HG02798 (cell line): ENCODE data around the gene AP5B1.

ENCODE experiments used
- ATAC-seq: cut with Tn5 transposase; IDR thresholded peaks from one replicate; pipeline ENCODE4 v1.9.1; 2021; ENCODE audit warnings: mild to moderate bottlenecking; ENCODE audit not compliant: unreplicated experiment, poor library complexity

The AP5B1 gene

GRCh38 chr11:65803797-65804492, 23.2 kb upstream of the AP5B1 start:
- ATAC-seq, result no peak

DNA sequence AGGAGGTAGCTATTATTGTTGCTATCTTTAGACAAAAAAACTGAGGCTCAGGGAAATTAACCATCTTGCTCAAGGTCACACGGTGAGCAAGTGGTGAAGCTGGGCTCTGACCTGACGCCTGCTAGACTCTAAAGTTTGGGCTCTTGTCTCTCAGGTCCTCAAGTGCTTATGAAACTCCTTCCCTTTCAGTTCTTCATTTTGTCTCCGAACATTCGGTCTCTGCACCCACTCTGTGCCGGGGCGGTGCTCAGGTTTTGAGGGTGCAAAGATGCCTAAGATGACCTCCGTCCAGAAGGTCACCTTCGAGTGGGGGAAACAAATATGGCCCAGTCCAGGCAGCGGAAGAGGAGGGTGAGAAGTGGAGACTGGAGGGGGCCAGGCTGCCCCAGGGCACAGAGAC, 22.1 kb upstream of the AP5B1 start:
- ATAC-seq, result peak; percentile 86

DNA sequence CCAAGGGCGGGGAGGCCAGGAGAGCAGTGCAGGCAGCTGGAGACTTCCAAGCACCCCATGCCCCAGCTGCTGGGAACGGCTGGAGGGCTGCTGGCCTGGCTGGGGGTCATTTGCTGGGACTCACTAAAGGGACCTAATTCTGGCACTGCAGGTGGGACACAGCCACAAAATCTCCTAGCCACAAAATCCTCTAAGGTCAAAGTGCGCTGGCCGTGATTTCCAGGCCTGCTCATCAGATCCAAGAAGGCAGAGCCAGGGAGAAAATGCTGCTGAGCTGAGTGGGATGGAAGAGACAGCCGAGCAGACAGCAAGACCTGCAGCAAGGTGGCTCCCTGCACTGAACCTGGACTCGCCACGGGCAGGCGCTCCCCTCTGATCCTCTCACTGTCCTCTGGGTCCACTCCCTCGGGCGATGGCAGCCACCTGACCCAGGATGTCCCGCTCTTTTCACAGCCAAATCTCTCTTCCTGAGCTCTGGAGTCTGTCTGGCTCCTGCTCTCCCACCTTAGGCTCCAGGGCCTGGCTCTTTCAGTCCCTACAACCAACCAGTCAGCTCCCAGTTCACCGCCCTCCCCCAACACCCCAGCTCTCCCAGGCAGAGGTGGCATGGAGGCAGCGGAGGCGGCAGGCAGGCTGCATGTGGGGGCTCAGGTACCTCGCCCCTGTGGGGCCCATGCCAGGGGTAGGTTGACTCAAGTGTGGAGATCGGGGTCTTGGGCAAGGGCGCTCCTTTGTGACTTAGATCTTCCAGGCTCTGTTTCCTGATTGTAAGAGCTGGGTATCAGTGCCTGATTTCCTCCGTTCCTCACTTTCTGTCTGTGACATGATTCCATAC, 20.6 kb upstream of the AP5B1 start:
- no peak for ATAC-seq

DNA sequence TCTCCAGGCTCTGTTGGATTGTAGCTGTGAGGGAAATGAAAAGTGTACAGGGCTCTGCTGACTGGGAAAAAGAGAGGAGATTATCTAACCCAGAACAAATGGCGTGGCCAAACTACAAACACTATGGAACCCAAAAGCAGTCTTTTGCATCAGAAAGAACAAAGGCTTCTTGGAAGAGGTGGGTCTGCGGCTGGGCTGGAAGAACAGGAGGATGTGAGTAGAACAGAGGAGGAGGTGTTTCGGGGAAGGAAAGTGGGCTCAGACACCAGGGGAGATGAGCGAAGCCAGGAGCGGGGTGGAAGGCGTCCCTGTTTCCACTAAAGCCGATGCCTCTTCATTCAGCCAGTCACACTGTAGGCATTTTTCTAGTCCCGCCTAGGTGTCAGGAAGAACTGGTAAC, 18.1 kb upstream of the AP5B1 start:
- ATAC-seq, result no peak

DNA sequence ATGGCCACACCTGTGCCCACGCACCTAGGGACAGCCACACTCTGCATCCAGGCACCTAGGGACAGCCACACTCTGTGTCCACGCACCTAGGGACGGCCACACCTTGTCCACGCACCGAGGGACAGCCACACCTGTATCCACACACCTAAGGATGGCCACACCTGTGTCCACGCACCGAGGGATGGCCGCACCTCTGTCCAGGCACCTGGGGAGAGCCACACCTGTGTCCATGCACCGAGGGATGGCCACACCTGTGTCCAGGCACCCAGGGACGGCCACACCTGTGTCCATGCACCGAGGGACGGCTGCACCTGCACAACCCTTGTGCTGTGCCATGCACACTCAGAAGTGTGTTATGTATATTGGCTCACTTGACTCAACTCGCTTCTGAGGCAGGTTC, 16.9 kb upstream of the AP5B1 start:
- ATAC-seq, result no peak

DNA sequence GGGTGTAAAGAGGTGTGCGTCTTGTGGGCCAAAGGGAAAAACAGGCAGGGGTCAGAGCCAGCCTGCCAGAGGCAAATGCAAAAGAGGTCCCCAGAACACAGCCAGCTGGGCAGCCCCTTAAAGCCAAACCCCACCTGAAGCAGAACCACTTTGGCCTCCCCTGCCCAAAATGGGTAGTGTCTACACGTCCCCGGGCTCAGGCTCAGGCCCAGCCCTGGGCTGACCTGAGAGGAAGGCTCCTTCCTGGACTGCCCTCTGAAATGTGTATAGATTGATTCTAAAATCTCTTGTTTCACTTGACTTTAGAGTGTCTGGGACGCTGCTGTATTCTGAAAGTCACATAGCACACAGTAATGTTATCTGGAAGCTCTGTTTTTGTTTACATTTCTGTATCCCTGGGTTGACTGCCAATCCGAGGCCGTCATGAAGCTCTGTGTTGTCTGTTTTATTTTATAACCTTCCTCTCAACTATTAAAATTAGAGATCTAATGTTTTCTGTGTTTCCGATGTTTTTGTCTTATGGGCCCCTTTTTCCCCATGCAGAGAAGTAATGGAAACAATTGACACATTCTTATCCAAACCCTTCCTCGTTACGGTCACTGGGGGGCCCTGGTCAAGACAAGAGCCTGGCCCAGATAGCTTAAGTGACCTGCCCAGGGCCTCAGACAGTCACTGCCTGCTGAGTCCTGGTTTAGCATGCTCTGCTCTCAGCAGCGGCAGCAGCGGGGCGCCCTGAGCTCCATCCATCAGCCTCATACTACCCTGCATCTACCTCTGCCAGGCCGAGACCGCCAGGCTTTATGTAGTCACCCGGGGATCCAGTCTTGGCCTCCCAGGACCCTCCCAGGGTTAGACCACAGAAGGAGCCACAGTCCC, 16.2 kb upstream of the AP5B1 start:
- no peak for ATAC-seq

DNA sequence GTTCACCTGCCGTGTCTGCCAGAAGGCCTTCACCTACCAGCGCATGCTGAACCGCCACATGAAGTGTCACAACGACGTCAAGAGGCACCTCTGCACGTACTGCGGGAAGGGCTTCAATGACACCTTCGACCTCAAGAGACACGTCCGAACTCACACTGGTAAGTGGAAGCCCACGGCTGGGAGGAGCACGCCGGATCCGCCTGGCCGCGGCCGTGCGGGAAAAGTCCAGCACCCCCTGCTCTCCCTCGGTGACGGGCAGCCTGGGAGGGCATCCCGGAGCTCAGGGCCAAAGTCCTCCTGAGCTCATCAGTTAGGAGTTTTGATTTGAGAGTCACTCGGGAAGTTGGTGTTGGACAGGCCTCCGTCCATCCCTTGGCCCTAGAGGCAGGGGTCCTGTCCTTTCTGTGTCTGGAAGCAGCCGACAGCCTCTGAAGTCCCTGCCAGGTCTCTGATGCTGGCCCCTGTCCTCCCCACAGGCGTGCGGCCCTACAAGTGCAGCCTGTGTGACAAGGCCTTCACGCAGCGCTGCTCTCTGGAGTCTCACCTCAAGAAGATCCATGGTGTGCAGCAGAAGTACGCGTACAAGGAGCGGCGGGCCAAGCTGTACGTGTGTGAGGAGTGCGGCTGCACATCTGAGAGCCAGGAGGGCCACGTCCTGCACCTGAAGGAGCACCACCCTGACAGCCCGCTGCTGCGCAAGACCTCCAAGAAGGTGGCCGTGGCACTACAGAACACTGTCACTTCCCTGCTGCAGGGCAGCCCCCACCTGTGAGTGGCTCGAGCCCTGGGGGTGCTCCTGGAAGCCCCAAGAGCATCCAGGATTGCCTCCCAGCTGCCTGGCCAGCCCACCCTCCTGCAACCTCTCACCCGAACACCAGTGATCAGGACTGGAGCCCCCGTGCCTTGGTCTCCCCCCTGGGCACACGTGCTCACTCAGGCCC, 14.1 kb upstream of the AP5B1 start:
- ATAC-seq, result no peak

DNA sequence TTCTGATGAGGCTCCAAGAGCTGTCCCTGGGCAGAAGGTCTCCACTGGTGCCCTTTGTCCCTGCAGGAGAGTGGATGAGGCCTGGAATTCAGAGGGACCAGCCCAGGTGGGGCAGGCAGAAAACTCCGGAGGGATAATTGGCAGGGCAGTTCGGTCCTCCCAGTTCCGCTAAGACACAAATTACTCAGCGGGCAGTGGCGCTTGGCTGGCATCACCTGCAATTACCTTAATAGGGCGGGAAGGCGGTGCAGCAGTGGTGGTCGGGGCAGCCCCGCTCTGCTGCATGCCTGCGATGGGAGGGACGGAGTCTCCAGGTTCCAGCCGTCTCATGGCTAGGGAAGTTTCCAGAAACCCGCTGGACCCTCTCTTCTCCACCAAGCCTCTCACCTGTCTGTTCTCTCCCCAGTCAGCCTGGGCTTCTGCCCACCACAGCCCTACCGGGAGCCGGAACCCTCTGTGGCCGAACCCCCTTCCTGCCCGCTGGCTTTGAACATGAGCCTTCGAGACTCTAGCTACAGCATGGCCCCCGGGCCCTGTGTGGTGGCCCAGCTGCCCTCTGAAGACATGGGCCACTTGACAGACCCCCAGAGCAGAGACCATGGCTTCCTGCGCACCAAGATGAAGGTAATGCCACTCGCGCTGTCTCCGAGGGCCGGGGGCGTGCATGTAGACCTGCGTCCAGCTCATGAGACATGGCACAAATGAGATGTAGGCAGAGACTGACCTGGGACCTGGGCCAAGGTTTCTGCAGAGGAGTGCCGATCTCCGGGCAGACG, 13.0 kb upstream of the AP5B1 start:
- no peak for ATAC-seq

GRCh38 chr11:65793144-65793581, 12.4 kb upstream of the AP5B1 start:
- ATAC-seq, result no peak

GRCh38 chr11:65792456-65792855, 11.7 kb upstream of the AP5B1 start:
- no peak for ATAC-seq

GRCh38 chr11:65791719-65792213, 11.0 kb upstream of the AP5B1 start:
- peak; percentile 88 for ATAC-seq

DNA sequence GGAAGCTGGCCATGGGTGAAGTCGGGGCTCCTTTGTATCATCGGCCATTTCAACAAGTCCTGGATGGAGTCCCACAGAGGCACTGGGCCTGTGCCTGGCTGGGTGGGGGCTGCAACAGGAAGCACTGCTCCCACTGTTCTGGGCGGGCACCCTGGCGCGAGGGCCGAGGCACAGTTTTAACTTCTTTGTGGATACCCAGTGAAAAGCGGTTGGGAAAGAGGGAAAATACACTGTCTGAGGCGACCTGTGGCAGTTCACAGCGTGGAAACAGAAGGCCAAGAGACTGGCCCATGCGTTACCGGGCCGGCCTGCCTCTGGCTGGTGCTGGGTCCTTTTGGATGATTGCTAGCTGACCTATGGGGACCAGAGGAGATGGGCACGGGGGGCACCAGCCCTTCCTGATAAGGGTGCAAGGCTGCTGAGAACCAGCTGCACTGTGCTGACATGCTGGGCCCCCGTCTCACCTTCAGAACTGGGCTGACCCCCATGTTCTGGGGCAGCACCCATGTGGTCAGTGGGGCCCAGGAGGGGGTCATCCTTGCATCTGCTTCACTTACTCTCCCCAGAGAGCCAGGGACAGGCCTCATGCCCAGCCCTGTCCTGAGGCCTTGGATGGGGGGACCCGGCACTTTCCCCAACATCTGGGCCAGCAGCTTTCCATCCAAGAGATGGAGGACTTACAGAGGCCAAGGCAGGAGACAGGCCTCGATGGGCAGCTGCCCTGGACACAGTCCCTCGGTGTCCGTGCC, 10.3 kb upstream of the AP5B1 start:
- no peak for ATAC-seq

DNA sequence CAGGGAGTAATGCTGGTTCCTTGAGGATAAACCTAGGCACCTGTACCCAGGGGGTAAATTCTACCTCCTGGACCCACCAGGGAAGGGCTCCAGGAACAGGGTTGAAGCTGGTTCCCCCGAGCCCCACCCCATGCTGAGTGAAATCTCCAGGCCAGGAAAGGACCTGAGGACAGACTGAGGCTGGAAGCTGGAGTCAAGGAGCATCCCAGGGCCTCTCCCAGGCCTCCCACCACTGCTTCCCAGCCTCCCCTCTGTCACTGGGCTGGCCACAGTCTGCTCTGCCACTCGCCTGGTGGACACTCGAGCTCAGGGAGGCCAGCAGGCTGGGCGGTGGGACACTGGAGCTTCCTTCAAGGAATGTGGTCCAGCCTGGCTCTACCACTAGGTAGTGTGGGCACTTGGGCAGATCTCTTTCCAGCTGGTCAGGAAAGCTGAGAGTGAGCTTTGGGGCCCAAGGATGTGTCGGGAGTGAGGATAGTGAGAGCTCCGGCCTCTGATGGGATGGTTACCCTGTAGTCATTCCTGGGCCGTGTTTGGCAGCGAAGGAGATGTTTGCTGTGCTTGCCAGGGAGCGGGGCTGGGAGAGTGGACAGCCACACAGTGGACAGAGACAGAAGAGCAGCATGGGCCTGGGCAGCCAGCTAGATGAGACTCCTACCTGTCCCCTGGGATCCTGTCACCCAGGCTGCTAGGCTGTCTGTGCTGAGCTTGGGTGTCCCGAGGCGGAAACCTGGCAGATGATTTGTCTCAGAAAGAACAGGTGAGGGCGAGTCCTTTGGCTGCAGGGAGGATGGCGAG, 9.5 kb upstream of the AP5B1 start:
- ATAC-seq, result no peak

DNA sequence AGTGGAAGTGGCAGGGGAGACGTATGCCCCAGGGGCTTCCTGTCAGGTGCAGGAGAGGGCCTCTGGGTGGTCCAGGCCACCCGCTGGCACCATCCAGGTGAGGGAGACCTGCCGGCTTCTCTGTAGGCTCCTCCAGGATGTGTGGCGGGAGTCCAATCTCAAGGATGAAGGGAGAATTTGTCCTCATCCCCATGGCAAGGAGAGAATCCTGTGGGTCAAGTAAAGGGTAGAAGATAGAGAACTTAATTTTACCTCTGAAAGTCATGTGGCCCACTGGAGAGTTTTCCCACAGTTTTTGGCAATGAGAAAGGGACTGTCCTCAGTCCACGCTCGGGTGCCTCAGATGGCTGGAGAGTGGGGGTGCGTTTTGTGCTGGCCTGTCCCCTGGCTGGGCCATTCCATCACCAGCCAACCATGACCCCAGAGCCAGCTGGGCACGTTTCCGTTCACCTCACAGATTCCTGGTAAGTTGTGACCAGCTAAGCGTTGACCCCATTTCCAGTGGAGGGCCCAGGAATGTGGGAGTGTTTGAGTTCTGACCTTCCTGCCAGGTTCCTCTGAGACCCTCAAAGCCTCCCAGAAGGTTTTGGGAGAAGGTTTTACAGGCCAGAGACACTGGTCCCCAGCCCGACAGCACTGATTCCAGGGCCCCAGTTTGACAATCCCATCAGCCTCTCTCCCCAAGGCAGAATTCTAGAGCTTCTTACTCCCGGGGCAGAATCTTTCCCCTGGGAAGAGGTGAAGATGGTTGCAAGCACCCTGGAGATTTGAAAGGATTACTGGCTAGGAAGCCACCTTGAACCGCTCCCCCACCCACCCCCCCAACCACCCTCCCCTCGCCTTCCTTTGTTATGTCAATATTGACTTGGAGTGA, 8.7 kb upstream of the AP5B1 start:
- no peak for ATAC-seq

- ATAC-seq, result no peak
Observed at GRCh38 chr11:65788821-65789220, 8.0 kb upstream of the AP5B1 start.
